ENCODE data around the gene BFSP2. TPM values are rescaled to one million over a fixed set of nuclear protein-coding genes. Genes with fewer than 3 reads are reported as not detected.

The BFSP2 gene
- total and polyA plus RNA-seq, 12 donors, result not detected

DNA sequence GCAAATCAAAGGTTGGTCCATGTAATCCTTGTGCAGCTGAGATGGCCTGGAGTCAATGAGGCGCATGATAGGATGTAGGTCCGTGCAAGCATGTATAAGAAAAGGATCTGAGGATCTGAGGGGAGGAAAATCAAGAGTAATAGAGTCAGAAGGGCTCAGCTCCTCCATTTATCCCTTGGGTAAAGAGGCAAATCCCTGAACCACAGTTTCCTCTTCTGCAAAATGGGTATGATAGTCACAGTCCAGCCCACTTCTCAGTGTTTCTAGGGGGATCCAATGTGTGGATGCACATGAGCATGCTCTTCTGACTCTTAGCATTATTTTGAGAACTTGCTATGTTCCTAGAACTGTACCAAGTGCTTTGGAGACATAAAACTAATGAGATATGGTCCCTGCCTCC lies 67.9 kb downstream of the BFSP2 start:
- no peaks in the 10 kb centered on the region for H3K27me3 ChIP-seq
- no peaks in the 10 kb centered on the region for H3K9me3 ChIP-seq (replicated peaks in 1 of 3)
- no peak overlapping the region for H3K4me3 ChIP-seq
- intact Hi-C loops (cut with DNase I), result no loop called here
- no peak overlapping the region for H3K27ac ChIP-seq
- no peaks in the 10 kb centered on the region for H3K4me1 ChIP-seq (replicated peaks in 1 of 2)
- no peaks in the 10 kb centered on the region for H3K36me3 ChIP-seq (replicated peaks in 1 of 2)
- no peak for TF ChIP-seq POLR2A (IDR thresholded peaks at IDR 0.05)
- TF ChIP-seq, protein P1, sequence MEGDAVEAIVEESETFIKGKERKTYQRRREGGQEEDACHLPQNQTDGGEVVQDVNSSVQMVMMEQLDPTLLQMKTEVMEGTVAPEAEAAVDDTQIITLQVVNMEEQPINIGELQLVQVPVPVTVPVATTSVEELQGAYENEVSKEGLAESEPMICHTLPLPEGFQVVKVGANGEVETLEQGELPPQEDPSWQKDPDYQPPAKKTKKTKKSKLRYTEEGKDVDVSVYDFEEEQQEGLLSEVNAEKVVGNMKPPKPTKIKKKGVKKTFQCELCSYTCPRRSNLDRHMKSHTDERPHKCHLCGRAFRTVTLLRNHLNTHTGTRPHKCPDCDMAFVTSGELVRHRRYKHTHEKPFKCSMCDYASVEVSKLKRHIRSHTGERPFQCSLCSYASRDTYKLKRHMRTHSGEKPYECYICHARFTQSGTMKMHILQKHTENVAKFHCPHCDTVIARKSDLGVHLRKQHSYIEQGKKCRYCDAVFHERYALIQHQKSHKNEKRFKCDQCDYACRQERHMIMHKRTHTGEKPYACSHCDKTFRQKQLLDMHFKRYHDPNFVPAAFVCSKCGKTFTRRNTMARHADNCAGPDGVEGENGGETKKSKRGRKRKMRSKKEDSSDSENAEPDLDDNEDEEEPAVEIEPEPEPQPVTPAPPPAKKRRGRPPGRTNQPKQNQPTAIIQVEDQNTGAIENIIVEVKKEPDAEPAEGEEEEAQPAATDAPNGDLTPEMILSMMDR (IDR thresholded peaks at IDR 0.05), result no peak
- no peak for DNase-seq
- 89 to 100% (median 96%) methylated on average over 2 of the region's 2 CpGs for WGBS, 4 donors

DNA sequence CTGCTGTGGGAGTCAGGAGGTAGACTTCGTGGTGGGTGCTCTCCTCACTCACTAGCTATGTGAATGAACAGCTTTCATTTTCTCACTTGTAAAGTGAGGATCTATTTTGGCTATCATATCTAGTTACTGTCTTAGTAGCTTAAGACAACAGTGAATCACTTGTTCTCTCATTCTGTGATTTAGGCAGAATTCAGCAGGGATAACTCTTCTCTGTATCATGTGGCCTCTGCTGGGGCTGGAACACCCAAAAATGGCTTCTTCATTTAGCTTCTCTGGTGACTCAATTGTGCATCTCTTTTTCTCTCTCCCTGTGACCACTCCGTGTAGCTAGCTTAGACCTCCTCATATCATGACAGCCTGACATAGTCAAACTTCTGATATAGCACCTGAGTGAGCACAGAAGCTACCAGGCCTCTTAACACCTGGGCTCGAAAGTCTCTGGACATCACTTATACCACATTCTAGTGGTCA lies 68.4 kb downstream of the BFSP2 start:
- no peak for TF ChIP-seq POLR2A (IDR thresholded peaks at IDR 0.05)
- TF ChIP-seq, protein P1 (IDR thresholded peaks at IDR 0.05), result no peak

DNA sequence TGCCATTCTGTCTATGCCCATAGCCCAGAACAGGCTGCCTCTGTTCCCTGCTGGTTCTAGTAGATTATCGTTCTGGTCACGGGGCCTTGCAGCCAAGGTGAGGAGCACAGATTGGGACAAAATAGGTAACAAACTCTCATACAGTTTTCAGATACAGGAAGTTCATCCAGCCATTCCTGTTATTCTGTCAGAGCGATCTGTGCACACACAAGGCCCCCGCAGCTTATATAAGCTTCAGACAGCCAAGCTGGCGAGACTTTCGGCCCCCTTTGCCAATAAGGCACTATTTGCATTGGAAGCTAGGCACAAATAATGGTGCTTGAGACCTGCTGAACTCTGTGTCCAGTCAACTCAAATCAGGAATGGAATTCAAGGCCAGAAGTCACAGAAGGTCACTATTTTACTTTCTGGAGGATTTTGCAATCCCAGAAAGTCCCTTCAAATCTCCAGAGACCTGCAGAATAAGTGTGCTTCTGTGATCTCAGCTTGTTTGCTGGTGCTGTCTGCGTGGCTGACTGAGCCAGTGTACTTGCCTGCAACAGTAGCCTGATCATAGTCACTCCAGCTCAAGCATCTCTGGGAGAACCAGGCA lies 69.4 kb downstream of the BFSP2 start:
- intact Hi-C loops (cut with DNase I), result no loop called here
- no peaks in the 10 kb centered on the region for H3K9me3 ChIP-seq (replicated peaks in 1 of 3)
- no peak for TF ChIP-seq POLR2A (IDR thresholded peaks at IDR 0.05)
- TF ChIP-seq, protein P1 (IDR thresholded peaks at IDR 0.05), result no peak
- 70 to 82% (median 75%) methylated on average over 7 of the region's 7 CpGs for WGBS, 4 donors
- peak in 2 of 7 donors; percentile 28 to 31 for DNase-seq
- H3K4me3 ChIP-seq, result no peak overlapping the region
- H3K36me3 ChIP-seq (replicated peaks in 1 of 2), result no peaks in the 10 kb centered on the region
- peak overlapping the region in 1 of 5 donors; percentile 8 for H3K27ac ChIP-seq
- H3K27me3 ChIP-seq, result no peaks in the 10 kb centered on the region
- no peaks in the 10 kb centered on the region for H3K4me1 ChIP-seq (replicated peaks in 1 of 2)

More for the DNA sequence above, 68.4 kb downstream of the BFSP2 start:
- Histone ChIP-seq H3K27me3 (no peaks in the 10 kb centered on the region), H3K9me3 (replicated peaks in 1 of 3) (no peaks in the 10 kb centered on the region), H3K4me1 (replicated peaks in 1 of 2) (no peaks in the 10 kb centered on the region), H3K36me3 (replicated peaks in 1 of 2) (no peaks in the 10 kb centered on the region), H3K4me3 (no peak overlapping the region), H3K27ac (no peak overlapping the region)
- no peak for DNase-seq
- WGBS, 4 donors, result 74 to 88% (median 85%) methylated on average over 3 of the region's 3 CpGs
- intact Hi-C loops (cut with DNase I), result no loop called here

DNA sequence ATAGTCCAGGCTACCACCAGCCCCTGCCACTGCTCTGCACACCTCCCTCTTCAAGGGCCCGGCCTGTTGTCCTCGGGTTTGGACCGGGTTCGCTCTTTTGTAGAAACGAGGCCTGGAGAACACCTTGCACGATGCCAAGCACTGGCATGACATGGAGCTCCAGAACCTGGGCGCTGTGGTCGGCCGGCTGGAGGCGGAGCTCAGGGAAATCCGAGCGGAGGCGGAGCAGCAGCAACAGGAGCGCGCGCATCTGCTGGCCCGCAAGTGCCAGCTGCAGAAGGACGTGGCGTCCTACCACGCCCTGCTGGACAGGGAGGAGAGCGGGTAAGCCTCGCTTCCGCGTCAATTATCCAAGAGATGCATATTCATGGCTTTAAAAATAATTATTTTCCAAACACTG lies 72.4 kb downstream of the BFSP2 start:
- Histone ChIP-seq H3K9me3 (replicated peaks in 1 of 3) (no peaks in the 10 kb centered on the region), H3K4me1 (replicated peaks in 1 of 2) (peaks cover 0 to 6% of the 10 kb centered on the region in 2 donors), H3K27ac (no peak overlapping the region), H3K4me3 (no peak overlapping the region), H3K36me3 (replicated peaks in 1 of 2) (no peaks in the 10 kb centered on the region), H3K27me3 (no peaks in the 10 kb centered on the region)
- 65 to 90% (median 73%) methylated on average over 14 to 24 of the region's 24 CpGs for WGBS, 4 donors
- TF ChIP-seq, protein P1 (IDR thresholded peaks at IDR 0.05), result no peak
- no peak for TF ChIP-seq POLR2A (IDR thresholded peaks at IDR 0.05)
- intact Hi-C loops (cut with DNase I), result loop anchor here in 1 of 2 donors (10.0 kb wide), 1 partner anchor 93 kb away; no protein-coding TSS in a partner anchor
- peak in 4 of 7 donors; percentile 22 to 61 (median 38) for DNase-seq
